HEK293 (cell line): ENCODE data around the gene SRCIN1.
A peak's percentile ranks its signal among the peaks of the same experiment; 100 is the strongest.

Experiments
- CTCF ChIA-PET: fragments of 350-600 bp; formaldehyde crosslinking; extraction: SDS; loops from one replicate; lab custom pipeline; 2021; ENCODE audit warnings: antibody characterized with exemption; lab: Yijun Ruan, JAX
- POLR2A ChIA-PET: fragments of 300-600 bp; formaldehyde crosslinking; extraction: SDS; loops from one replicate; lab custom pipeline; 2020; ENCODE audit warnings: antibody characterized with exemption, inconsistent platforms; lab: Yijun Ruan, JAX
- H3K27ac ChIP-seq: fragments of 200-500 bp; sonication (Bioruptor generic); 2 replicates; pipeline ENCODE4 v1.5.1; 2014; ENCODE audit warnings: low read depth, low read length, control low read depth, inconsistent platforms; ENCODE audit errors: extremely low read depth
- H3K36me3 ChIP-seq, 2 experiments: fragments of 200-500 bp in 1 of 2; sonication (Bioruptor generic) in 1 of 2; 1 replicate in 1 of 2; 2 replicates in 1 of 2; pipeline ENCODE4 v1.5.1; 2014 to 2017; ENCODE audit warnings: inconsistent platforms in 2 of 2, low read length in 2 of 2; ENCODE audit not compliant: control insufficient read depth in 2 of 2, insufficient read depth in 1 of 2
- H3K4me1 ChIP-seq: fragments of 200-500 bp; sonication (Bioruptor generic); 2 replicates; pipeline ENCODE4 v1.5.1; 2014; ENCODE audit warnings: mild to moderate bottlenecking, low read length, inconsistent platforms; ENCODE audit not compliant: control insufficient read depth, insufficient read depth
- H3K4me3 ChIP-seq: 2 replicates; pipeline ENCODE4 v1.5.1; 2011; ENCODE audit warnings: low read depth, mild to moderate bottlenecking, control low read depth, low read length, moderate library complexity
- H3K9me3 ChIP-seq: fragments of 200-500 bp; sonication (Bioruptor generic); 2 replicates; pipeline ENCODE4 v1.5.1; 2014; ENCODE audit warnings: low read depth, low read length, inconsistent platforms; ENCODE audit not compliant: control insufficient read depth, insufficient read depth
- EGR2 ChIP-seq: fragments of 450-650 bp; formaldehyde crosslinking; IDR thresholded peaks from 2 replicates; pipeline ENCODE4 v1.5.1; 2016; ENCODE audit warnings: low read depth, missing biosample characterization, missing genetic modification characterization
- GLIS1 ChIP-seq: fragments of 450-650 bp; formaldehyde crosslinking; IDR thresholded peaks from 2 replicates; pipeline ENCODE4 v1.5.1; 2016; ENCODE audit warnings: missing biosample characterization, missing genetic modification characterization
- KLF1 ChIP-seq: fragments of 450-650 bp; formaldehyde crosslinking; IDR thresholded peaks from 2 replicates; pipeline ENCODE4 v1.5.1; 2016; ENCODE audit warnings: missing biosample characterization, missing genetic modification characterization
- KLF10 ChIP-seq: fragments of 450-650 bp; IDR thresholded peaks from 2 replicates; pipeline ENCODE4 v1.5.1; 2018; ENCODE audit warnings: missing biosample characterization, mild to moderate bottlenecking, missing genetic modification characterization
- KLF17 ChIP-seq: fragments of 450-650 bp; formaldehyde crosslinking; IDR thresholded peaks from 2 replicates; pipeline ENCODE4 v1.5.1; 2016; ENCODE audit warnings: missing biosample characterization, missing genetic modification characterization
- KLF9 ChIP-seq: fragments of 450-650 bp; formaldehyde crosslinking; IDR thresholded peaks from 2 replicates; pipeline ENCODE4 v1.5.1; 2016; ENCODE audit warnings: missing biosample characterization, missing genetic modification characterization, low read depth
- PRDM1 ChIP-seq: fragments of 450-650 bp; formaldehyde crosslinking; IDR thresholded peaks from 2 replicates; pipeline ENCODE4; 2016; ENCODE audit warnings: missing biosample characterization, missing genetic modification characterization
- SP3 ChIP-seq: fragments of 450-650 bp; formaldehyde crosslinking; IDR thresholded peaks from 2 replicates; pipeline ENCODE4 v1.5.1; 2016; ENCODE audit warnings: missing biosample characterization, missing genetic modification characterization
- ZBTB44 ChIP-seq: fragments of 450-650 bp; IDR thresholded peaks from 2 replicates; pipeline ENCODE4 v1.5.1; 2018; ENCODE audit warnings: missing biosample characterization, mild to moderate bottlenecking, missing genetic modification characterization
- ZFP37 ChIP-seq: fragments of 450-650 bp; formaldehyde crosslinking; IDR thresholded peaks from 2 replicates; pipeline ENCODE4 v1.5.1; 2016; ENCODE audit warnings: missing biosample characterization, missing genetic modification characterization
- ZIC2 ChIP-seq: fragments of 450-650 bp; formaldehyde crosslinking; IDR thresholded peaks from 2 replicates; pipeline ENCODE4 v1.5.1; 2016; ENCODE audit warnings: missing biosample characterization, missing genetic modification characterization
- ZNF132 ChIP-seq: fragments of 450-650 bp; formaldehyde crosslinking; IDR thresholded peaks from 2 replicates; pipeline ENCODE4 v1.5.1; 2017; ENCODE audit warnings: missing biosample characterization, missing genetic modification characterization, borderline replicate concordance
- ZNF133 ChIP-seq: fragments of 450-650 bp; formaldehyde crosslinking; IDR thresholded peaks from 2 replicates; pipeline ENCODE4 v1.5.1; 2016; ENCODE audit warnings: missing biosample characterization, missing genetic modification characterization
- ZNF16 ChIP-seq: fragments of 450-650 bp; formaldehyde crosslinking; IDR thresholded peaks from 2 replicates; pipeline ENCODE4 v1.5.1; 2016; ENCODE audit warnings: low read depth, missing biosample characterization, missing genetic modification characterization
- ZNF514 ChIP-seq: fragments of 450-650 bp; formaldehyde crosslinking; IDR thresholded peaks from 2 replicates; pipeline ENCODE4 v1.5.1; 2016; ENCODE audit warnings: missing biosample characterization, missing genetic modification characterization
- ZNF571 ChIP-seq: fragments of 450-650 bp; formaldehyde crosslinking; IDR thresholded peaks from 2 replicates; pipeline ENCODE4 v1.5.0; 2017; ENCODE audit warnings: missing biosample characterization, missing genetic modification characterization
- ZNF621 ChIP-seq: fragments of 450-650 bp; formaldehyde crosslinking; IDR thresholded peaks from 2 replicates; pipeline ENCODE4 v1.5.1; 2017; ENCODE audit warnings: missing biosample characterization, missing genetic modification characterization
- ZNF664 ChIP-seq: fragments of 450-650 bp; formaldehyde crosslinking; IDR thresholded peaks from 2 replicates; pipeline ENCODE4 v1.5.1; 2016; ENCODE audit warnings: missing biosample characterization, missing genetic modification characterization
- ZNF692 ChIP-seq: fragments of 450-650 bp; formaldehyde crosslinking; IDR thresholded peaks from 2 replicates; pipeline ENCODE4 v1.5.1; 2016; ENCODE audit warnings: missing biosample characterization, missing genetic modification characterization
- ZNF76 ChIP-seq: fragments of 450-650 bp; formaldehyde crosslinking; IDR thresholded peaks from 2 replicates; pipeline ENCODE4; 2016; ENCODE audit warnings: low read depth, missing biosample characterization, missing genetic modification characterization, borderline replicate concordance

SRCIN1 gene

GRCh38 chr17:38583828-38584349, 21.9 kb downstream of the SRCIN1 start (continued):
- TF ChIP-seq KLF9 (tag by site-specific recombination) (no peak), ZNF621 (tag by site-specific recombination) (no peak), ZNF571 (tag by site-specific recombination) (no peak), KLF10 (no peak), ZNF514 (tag by site-specific recombination) (no peak), ZNF133 (tag by site-specific recombination) (no peak), ZNF692 (tag by site-specific recombination) (no peak)

GRCh38 chr17:38583176-38583575, 22.6 kb downstream of the SRCIN1 start:
- Histone ChIP-seq H3K9me3 (no peaks in the 10 kb centered on the region), H3K27ac (no peak overlapping the region)
- peak; percentile 35; the same call in 1 of the 2 replicates for TF ChIP-seq ZNF664 (tag by site-specific recombination)
- no peak for TF ChIP-seq SP3 (tag by site-specific recombination)
- peak; percentile 37; the same call in 1 of the 2 replicates for TF ChIP-seq EGR2 (tag by site-specific recombination)
- peak; percentile 85 for TF ChIP-seq PRDM1 (tag by site-specific recombination)
- peak; percentile 56 for TF ChIP-seq KLF1 (tag by site-specific recombination)
- TF ChIP-seq KLF17 (tag by site-specific recombination) = peak; percentile 72
- TF ChIP-seq ZFP37 (tag by site-specific recombination) = no peak
- TF ChIP-seq, all 188 proteins: peak for 5
- ChIA-PET CTCF (interaction anchor here (0.7 to 12.2 kb wide), 10 partner anchors 12 to 94 kb away, joined by 3 to 264 read pairs (median 4); partner anchors contain the start of gene SRCIN1), POLR2A (interaction anchor here (0.7 to 2.1 kb wide), 2 partner anchors 24 to 25 kb away, joined by 6 to 13 read pairs; no protein-coding TSS in a partner anchor)
- Histone ChIP-seq H3K4me1 (peaks cover 16% of the 10 kb centered on the region), H3K36me3 (no peaks in the 10 kb centered on the region), H3K4me3 (no peak overlapping the region)

GRCh38 chr17:38582069-38582468, 23.7 kb downstream of the SRCIN1 start:
- Histone ChIP-seq H3K4me3 (no peak overlapping the region), H3K4me1 (peaks cover 16% of the 10 kb centered on the region), H3K27ac (no peak overlapping the region), H3K36me3 (no peaks in the 10 kb centered on the region), H3K9me3 (no peaks in the 10 kb centered on the region)
- 0 out of 2 replicates have a peak, but pooled peaks have one; percentile 10 for TF ChIP-seq GLIS1 (tag by site-specific recombination)
- no peak for TF ChIP-seq ZNF16 (tag by site-specific recombination)
- TF ChIP-seq ZNF76 = no peak
- peak; percentile 65 for TF ChIP-seq ZIC2 (tag by site-specific recombination)
- no peak for TF ChIP-seq ZNF132 (tag by site-specific recombination)
- no peak for TF ChIP-seq ZBTB44 (tag by site-specific recombination)
- CTCF ChIA-PET = interaction anchor here (0.6 to 12.2 kb wide), 13 partner anchors 10 to 252 kb away, joined by 3 to 264 read pairs (median 4); partner anchors contain the start of gene SRCIN1
- POLR2A ChIA-PET = interaction anchor here (0.6 to 2.1 kb wide), 2 partner anchors 23 to 51 kb away, joined by 4 to 13 read pairs; no protein-coding TSS in a partner anchor
